Prostate gland (tissue), 2 donors: ENCODE data around the gene TBC1D22A.

Experiments used
- POLR2A ChIP-seq: fragments of 450-650 bp; IDR thresholded peaks from one replicate; pipeline ENCODE4 v1.6.1; 2016; ENCODE audit warnings: antibody characterized with exemption, mild to moderate bottlenecking
- POLR2AphosphoS5 ChIP-seq: sonication (generic); formaldehyde crosslinking; IDR thresholded peaks from one replicate; pipeline ENCODE4 v1.6.1; 2017; ENCODE audit warnings: antibody characterized with exemption
- TF ChIP-seq, protein P1 (sequence below), 4 experiments: fragments of 200-600 bp in 2 of 4; fragments of 450-650 bp in 2 of 4; sonication (generic) in 2 of 4; IDR thresholded peaks; 1 replicate in 3 of 4; 2 replicates in 1 of 4; pipeline ENCODE4 v1.5.1; 2016 to 2019; ENCODE audit warnings: antibody characterized with exemption in 4 of 4, mild to moderate bottlenecking in 2 of 4, moderate library complexity in 2 of 4

- TF ChIP-seq, protein P1, sequence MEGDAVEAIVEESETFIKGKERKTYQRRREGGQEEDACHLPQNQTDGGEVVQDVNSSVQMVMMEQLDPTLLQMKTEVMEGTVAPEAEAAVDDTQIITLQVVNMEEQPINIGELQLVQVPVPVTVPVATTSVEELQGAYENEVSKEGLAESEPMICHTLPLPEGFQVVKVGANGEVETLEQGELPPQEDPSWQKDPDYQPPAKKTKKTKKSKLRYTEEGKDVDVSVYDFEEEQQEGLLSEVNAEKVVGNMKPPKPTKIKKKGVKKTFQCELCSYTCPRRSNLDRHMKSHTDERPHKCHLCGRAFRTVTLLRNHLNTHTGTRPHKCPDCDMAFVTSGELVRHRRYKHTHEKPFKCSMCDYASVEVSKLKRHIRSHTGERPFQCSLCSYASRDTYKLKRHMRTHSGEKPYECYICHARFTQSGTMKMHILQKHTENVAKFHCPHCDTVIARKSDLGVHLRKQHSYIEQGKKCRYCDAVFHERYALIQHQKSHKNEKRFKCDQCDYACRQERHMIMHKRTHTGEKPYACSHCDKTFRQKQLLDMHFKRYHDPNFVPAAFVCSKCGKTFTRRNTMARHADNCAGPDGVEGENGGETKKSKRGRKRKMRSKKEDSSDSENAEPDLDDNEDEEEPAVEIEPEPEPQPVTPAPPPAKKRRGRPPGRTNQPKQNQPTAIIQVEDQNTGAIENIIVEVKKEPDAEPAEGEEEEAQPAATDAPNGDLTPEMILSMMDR (IDR thresholded peaks at IDR 0.05) = no peak
- no peak for TF ChIP-seq POLR2A
- TF ChIP-seq POLR2AphosphoS5 = no peak
These were observed 279.0 kb downstream of the TBC1D22A start for GRCh38 chr22:47041271-47042115.
